ENCODE data around the gene EXOSC7.

The EXOSC7 gene

GRCh38 chr3:45035441-45036301 is 59.6 kb downstream of the EXOSC7 start:
- peak overlapping the region; percentile 35 for H3K4me3 ChIP-seq (replicated peaks; ENCODE audit: low read depth, low read length)
- no peak for TF ChIP-seq CTCF (IDR thresholded peaks at IDR 0.05; ENCODE audit: low read length, missing control alignments)
- no peak for DNase-seq (ENCODE audit: low read depth)

GRCh38 chr3:45037720-45038455 is 61.8 kb downstream of the EXOSC7 start:
- peak; percentile 96 for DNase-seq (ENCODE audit: low read depth)
- no peak overlapping the region for H3K4me3 ChIP-seq (replicated peaks; ENCODE audit: low read depth, low read length)
- peak; percentile 88 for TF ChIP-seq CTCF (IDR thresholded peaks at IDR 0.05; ENCODE audit: low read length, missing control alignments)

- no peak overlapping the region for H3K4me3 ChIP-seq (replicated peaks; ENCODE audit: low read depth, low read length)
- DNase-seq (ENCODE audit: low read depth): no peak
- no peak for TF ChIP-seq CTCF (IDR thresholded peaks at IDR 0.05; ENCODE audit: low read length, missing control alignments)
These were observed 65.6 kb downstream of the EXOSC7 start for GRCh38 chr3:45041666-45042065.

- DNase-seq (ENCODE audit: low read depth): no peak
- no peak overlapping the region for H3K4me3 ChIP-seq (replicated peaks; ENCODE audit: low read depth, low read length)
- TF ChIP-seq CTCF (IDR thresholded peaks at IDR 0.05; ENCODE audit: low read length, missing control alignments): no peak
These were observed 66.1 kb downstream of the EXOSC7 start for GRCh38 chr3:45042162-45042561.

GRCh38 chr3:45043728-45044299 is 67.8 kb downstream of the EXOSC7 start:
- DNase-seq (ENCODE audit: low read depth): peak; percentile 83
- TF ChIP-seq CTCF (IDR thresholded peaks at IDR 0.05; ENCODE audit: low read length, missing control alignments): peak; percentile 36

GRCh38 chr3:45048244-45048643 is 72.2 kb downstream of the EXOSC7 start:
- no peak for TF ChIP-seq CTCF (IDR thresholded peaks at IDR 0.05; ENCODE audit: low read length, missing control alignments)

More at GRCh38 chr3:45043728-45044299, 67.8 kb downstream of the EXOSC7 start:
- no peak overlapping the region for H3K4me3 ChIP-seq (replicated peaks; ENCODE audit: low read depth, low read length)

More at GRCh38 chr3:45048244-45048643, 72.2 kb downstream of the EXOSC7 start:
- no peak for DNase-seq (ENCODE audit: low read depth)
- H3K4me3 ChIP-seq (replicated peaks; ENCODE audit: low read depth, low read length): no peak overlapping the region
